Activated naive CD8-positive, alpha-beta T cell treated with anti-CD3 and anti-CD28 coated beads, Interleukin-2, amount 10 ng/mL, durations not matched to agents 7 days and 5 days (primary cell): Measurements from ENCODE around the gene MON2. TPM values are rescaled to one million over a fixed set of nuclear protein-coding genes. Genes with fewer than 3 reads are reported as not detected.
A peak's percentile ranks its signal among the peaks of the same experiment; 100 is the strongest.
"Not testable (repeated sequence)": the region's sequence is repeated elsewhere in the genome, so short reads cannot be mapped to it uniquely, and the experiment has no call there.

Source experiments
- ATAC-seq: fragments of 150-1000 bp; cut with Tn5 transposase; one replicate; pipeline ENCODE4 v1.10.0; 2021; ENCODE audit warnings: low read depth, moderate library complexity
- POLR2A ChIA-PET: fragments of 350-600 bp; sonication (Branson Sonifier 250); formaldehyde crosslinking; loops from one replicate; lab custom pipeline; 2021; ENCODE audit warnings: antibody characterized with exemption; lab: Charles Lee
- DNase-seq: peaks from one replicate; pipeline ENCODE4 v3.0.0; 2021
- H3K27ac Mint-ChIP-seq: one replicate; pipeline ENCODE4 v1.8.0; 2022; ENCODE audit warnings: mild to moderate bottlenecking, mixed read lengths
- H3K27me3 Mint-ChIP-seq: one replicate; pipeline ENCODE4 v1.8.0; 2022; ENCODE audit warnings: mild to moderate bottlenecking, moderate library complexity, mixed read lengths
- H3K36me3 Mint-ChIP-seq: one replicate; pipeline ENCODE4 v1.8.0; 2021; ENCODE audit warnings: mild to moderate bottlenecking, mixed read lengths
- H3K4me1 Mint-ChIP-seq: one replicate; pipeline ENCODE4 v1.8.0; 2021; ENCODE audit warnings: mixed read lengths
- H3K4me3 Mint-ChIP-seq: one replicate; pipeline ENCODE4 v1.8.0; 2022; ENCODE audit warnings: mild to moderate bottlenecking, moderate library complexity, mixed read lengths
- H3K9me3 Mint-ChIP-seq: one replicate; pipeline ENCODE4 v1.8.0; 2021; ENCODE audit warnings: mixed read lengths
- total RNA-seq, 2 experiments: library from RNA; stranded (reverse); gene quantifications; one replicate each; pipeline ENCODE4 v1.2.3, GENCODE V29; 2021

Gene MON2
- total RNA-seq, 2 experiments from 2014 or later = 50.3 to 57.8 TPM

- POLR2A ChIA-PET, DNase-seq, ATAC-seq, H3K27me3 Mint-ChIP-seq, H3K27ac Mint-ChIP-seq, H3K4me3 Mint-ChIP-seq, H3K36me3 Mint-ChIP-seq, H3K4me1 Mint-ChIP-seq: not testable (repeated sequence)
- peaks cover 16% of the 10 kb centered on the region for H3K9me3 Mint-ChIP-seq
Observed at GRCh38 chr12:62461171-62461837, 5.3 kb upstream of the MON2 start.

- ATAC-seq, H3K4me3 Mint-ChIP-seq, DNase-seq, H3K27me3 Mint-ChIP-seq, H3K36me3 Mint-ChIP-seq, H3K27ac Mint-ChIP-seq, POLR2A ChIA-PET: not testable (repeated sequence)
- H3K4me1 Mint-ChIP-seq = peaks cover 10% of the 10 kb centered on the region
- peaks cover 16% of the 10 kb centered on the region for H3K9me3 Mint-ChIP-seq
Observed at GRCh38 chr12:62463252-62463651, 3.4 kb upstream of the MON2 start.

- H3K9me3 Mint-ChIP-seq = peaks cover 11% of the 10 kb centered on the region
- H3K27me3 Mint-ChIP-seq = peaks cover 2% of the 10 kb centered on the region
- no peaks in the 10 kb centered on the region for H3K36me3 Mint-ChIP-seq
- peak overlapping the region; percentile 90 for H3K27ac Mint-ChIP-seq
- ATAC-seq (peak; percentile 14), DNase-seq (no peak)
- peak overlapping the region; percentile 80 for H3K4me3 Mint-ChIP-seq
- POLR2A ChIA-PET = interaction anchor here (1.2 to 2.9 kb wide), 4 partner anchors 9 to 186 kb away, joined by 3 to 16 read pairs (median 6); no protein-coding TSS in a partner anchor
- peaks cover 16% of the 10 kb centered on the region for H3K4me1 Mint-ChIP-seq
Observed at GRCh38 chr12:62466018-62466593, 520 bp upstream of the MON2 start.

- DNase-seq = no peak
- ATAC-seq = no peak
- POLR2A ChIA-PET = no interaction called here
- no peaks in the 10 kb centered on the region for H3K36me3 Mint-ChIP-seq
- peaks cover 4% of the 10 kb centered on the region for H3K9me3 Mint-ChIP-seq
- peak overlapping the region; percentile 80 for H3K4me3 Mint-ChIP-seq
- H3K27ac Mint-ChIP-seq = no peak overlapping the region
- no peaks in the 10 kb centered on the region for H3K27me3 Mint-ChIP-seq
- peaks cover 16% of the 10 kb centered on the region for H3K4me1 Mint-ChIP-seq
Observed at GRCh38 chr12:62468397-62468796, 1.8 kb downstream of the MON2 start.

- POLR2A ChIA-PET = no interaction called here
- Mint-ChIP-seq H3K36me3 (peaks cover 3% of the 10 kb centered on the region), H3K9me3 (no peaks in the 10 kb centered on the region), H3K4me1 (peaks cover 16% of the 10 kb centered on the region), H3K27ac (no peak overlapping the region), H3K27me3 (no peaks in the 10 kb centered on the region), H3K4me3 (peak overlapping the region; percentile 12)
- ATAC-seq (no peak), DNase-seq (no peak)
Observed at GRCh38 chr12:62468935-62469334, 2.3 kb downstream of the MON2 start.

- no peak for DNase-seq
- peaks cover 18% of the 10 kb centered on the region for H3K4me1 Mint-ChIP-seq
Observed at GRCh38 chr12:62469704-62470103, 3.1 kb downstream of the MON2 start.

GRCh38 chr12:62471734-62472133 lies 5.1 kb downstream of the MON2 start:
- Mint-ChIP-seq H3K27ac (no peak overlapping the region), H3K36me3 (peaks cover 10% of the 10 kb centered on the region), H3K9me3 (no peaks in the 10 kb centered on the region), H3K4me1 (peaks cover 14% of the 10 kb centered on the region), H3K4me3 (no peak overlapping the region), H3K27me3 (no peaks in the 10 kb centered on the region)
- ATAC-seq = no peak
- no peak for DNase-seq
- POLR2A ChIA-PET = no interaction called here

More at GRCh38 chr12:62469704-62470103, 3.1 kb downstream of the MON2 start:
- Mint-ChIP-seq H3K27me3 (no peaks in the 10 kb centered on the region), H3K27ac (no peak overlapping the region), H3K36me3 (peaks cover 5% of the 10 kb centered on the region), H3K9me3 (no peaks in the 10 kb centered on the region), H3K4me3 (no peak overlapping the region)
- POLR2A ChIA-PET = no interaction called here
- ATAC-seq = no peak

- Mint-ChIP-seq H3K4me1 (peaks cover 14% of the 10 kb centered on the region), H3K27ac (no peak overlapping the region), H3K27me3 (no peaks in the 10 kb centered on the region), H3K36me3 (peaks cover 13% of the 10 kb centered on the region), H3K4me3 (no peak overlapping the region), H3K9me3 (no peaks in the 10 kb centered on the region)
- ATAC-seq (no peak), DNase-seq (no peak)
- POLR2A ChIA-PET = no interaction called here
Observed at GRCh38 chr12:62472472-62472871, 5.8 kb downstream of the MON2 start.

GRCh38 chr12:62481843-62482540 lies 15.4 kb downstream of the MON2 start:
- H3K9me3 Mint-ChIP-seq = no peaks in the 10 kb centered on the region
- H3K4me1 Mint-ChIP-seq = peaks cover 9% of the 10 kb centered on the region
- H3K36me3 Mint-ChIP-seq = peaks cover 36% of the 10 kb centered on the region
- H3K27ac Mint-ChIP-seq = no peak overlapping the region
- H3K27me3 Mint-ChIP-seq = no peaks in the 10 kb centered on the region
- H3K4me3 Mint-ChIP-seq = no peak overlapping the region
- DNase-seq (no peak), ATAC-seq (no peak)
- POLR2A ChIA-PET = no interaction called here

GRCh38 chr12:62482769-62483168 lies 16.1 kb downstream of the MON2 start:
- H3K27me3 Mint-ChIP-seq = no peaks in the 10 kb centered on the region
- no peaks in the 10 kb centered on the region for H3K9me3 Mint-ChIP-seq
- H3K36me3 Mint-ChIP-seq = peaks cover 32% of the 10 kb centered on the region
- DNase-seq (no peak), ATAC-seq (no peak)
- no peak overlapping the region for H3K4me3 Mint-ChIP-seq
- H3K27ac Mint-ChIP-seq = no peak overlapping the region
- peaks cover 7% of the 10 kb centered on the region for H3K4me1 Mint-ChIP-seq
- POLR2A ChIA-PET = no interaction called here

GRCh38 chr12:62484233-62484632 lies 17.6 kb downstream of the MON2 start:
- Mint-ChIP-seq H3K27ac (no peak overlapping the region), H3K4me1 (peaks cover 7% of the 10 kb centered on the region), H3K36me3 (peaks cover 23% of the 10 kb centered on the region), H3K9me3 (no peaks in the 10 kb centered on the region), H3K4me3 (no peak overlapping the region), H3K27me3 (no peaks in the 10 kb centered on the region)
- ATAC-seq (no peak), DNase-seq (no peak)
- POLR2A ChIA-PET = no interaction called here

GRCh38 chr12:62505786-62506185 lies 39.2 kb downstream of the MON2 start:
- POLR2A ChIA-PET = no interaction called here
- Mint-ChIP-seq H3K36me3 (peaks cover 45% of the 10 kb centered on the region), H3K4me1 (no peaks in the 10 kb centered on the region), H3K27me3 (no peaks in the 10 kb centered on the region), H3K4me3 (no peak overlapping the region), H3K27ac (no peak overlapping the region), H3K9me3 (peaks cover 2% of the 10 kb centered on the region)
- ATAC-seq = no peak
- no peak for DNase-seq

- Mint-ChIP-seq H3K27me3 (no peaks in the 10 kb centered on the region), H3K9me3 (peaks cover 21% of the 10 kb centered on the region), H3K4me3 (no peak overlapping the region), H3K4me1 (peaks cover 3% of the 10 kb centered on the region), H3K36me3 (peaks cover 66% of the 10 kb centered on the region), H3K27ac (no peak overlapping the region)
- no peak for ATAC-seq
- POLR2A ChIA-PET = no interaction called here
- DNase-seq = no peak
Observed at GRCh38 chr12:62512901-62513300, 46.3 kb downstream of the MON2 start.

GRCh38 chr12:62514080-62514479 lies 47.5 kb downstream of the MON2 start:
- H3K27ac Mint-ChIP-seq, ATAC-seq, H3K27me3 Mint-ChIP-seq, DNase-seq, POLR2A ChIA-PET, H3K4me3 Mint-ChIP-seq, H3K4me1 Mint-ChIP-seq: not testable (repeated sequence)
- Mint-ChIP-seq H3K36me3 (peaks cover 64% of the 10 kb centered on the region), H3K9me3 (peaks cover 21% of the 10 kb centered on the region)
